GM12878 (cell line): ENCODE results near the gene CA11. TPM values are rescaled to one million over a fixed set of nuclear protein-coding genes. Genes with fewer than 3 reads are reported as not detected.

ENCODE experiments used
- CREM ChIP-seq: IDR thresholded peaks from 2 replicates; pipeline ENCODE4 v1.6.1; 2014; ENCODE audit warnings: antibody characterized with exemption, low read depth
- E2F4 ChIP-seq: IDR thresholded peaks from 2 replicates; pipeline ENCODE4 v1.6.1; 2012; ENCODE audit warnings: low read depth, low read length, improper control_type of control experiment
- ESRRA ChIP-seq: IDR thresholded peaks from 2 replicates; pipeline ENCODE4 v1.6.1; 2012; ENCODE audit warnings: mild to moderate bottlenecking, low read length, improper control_type of control experiment
- IKZF2 ChIP-seq, 2 experiments: fragments of 450-650 bp; IDR thresholded peaks; 2 replicates each; pipeline ENCODE4 v1.6.1; 2017; ENCODE audit warnings: mild to moderate bottlenecking in 2 of 2, moderate library complexity in 2 of 2
- IRF4 ChIP-seq: IDR thresholded peaks from 2 replicates; pipeline ENCODE4 v1.6.1; 2011; ENCODE audit warnings: low read depth, low read length
- JUNB ChIP-seq: IDR thresholded peaks from 2 replicates; pipeline ENCODE4 v1.6.1; 2016; ENCODE audit warnings: antibody characterized with exemption, mild to moderate bottlenecking
- NFXL1 ChIP-seq: fragments of 450-650 bp; IDR thresholded peaks from 2 replicates; pipeline ENCODE4 v1.6.1; 2017; ENCODE audit warnings: antibody characterized with exemption, mild to moderate bottlenecking, borderline replicate concordance
- NR2C2 ChIP-seq: IDR thresholded peaks from 2 replicates; pipeline ENCODE4 v1.6.1; 2011; ENCODE audit warnings: borderline replicate concordance, low read depth; ENCODE audit not compliant: control insufficient read depth, insufficient read length
- PML ChIP-seq: IDR thresholded peaks from 2 replicates; pipeline ENCODE4 v1.6.1; 2012; ENCODE audit warnings: low read length, inconsistent platforms
- POLR2AphosphoS2 ChIP-seq: IDR thresholded peaks from 2 replicates; pipeline ENCODE4 v1.6.1; 2011; ENCODE audit warnings: low read depth, mild to moderate bottlenecking, low read length, improper control_type of control experiment, moderate library complexity
- RAD21 ChIP-seq: IDR thresholded peaks from 2 replicates; pipeline ENCODE4 v1.6.1; 2011; ENCODE audit warnings: mild to moderate bottlenecking, low read depth, low read length, moderate library complexity; ENCODE audit not compliant: insufficient read depth
- RELB ChIP-seq: fragments of 450-650 bp; IDR thresholded peaks from 2 replicates; pipeline ENCODE4 v1.6.1; 2017; ENCODE audit warnings: low read depth, mild to moderate bottlenecking, moderate library complexity
- SMAD5 ChIP-seq: IDR thresholded peaks from 2 replicates; pipeline ENCODE4 v1.6.1; 2016; ENCODE audit warnings: antibody characterized with exemption, low read depth
- SREBF1 ChIP-seq: IDR thresholded peaks from 2 replicates; pipeline ENCODE4 v1.6.1; 2012; ENCODE audit warnings: mild to moderate bottlenecking, low read length
- SUPT20H ChIP-seq: IDR thresholded peaks from 2 replicates; pipeline ENCODE4 v1.6.1; 2011; ENCODE audit warnings: low read depth, mild to moderate bottlenecking, low read length, moderate library complexity, borderline replicate concordance; ENCODE audit not compliant: control insufficient read depth
- ZNF24 ChIP-seq: fragments of 450-650 bp; IDR thresholded peaks from 2 replicates; pipeline ENCODE4 v1.6.1; 2017; ENCODE audit warnings: antibody characterized with exemption, mild to moderate bottlenecking
- ZNF622 ChIP-seq: fragments of 450-650 bp; IDR thresholded peaks from 2 replicates; pipeline ENCODE4 v1.6.1; 2017; ENCODE audit warnings: mild to moderate bottlenecking, inconsistent platforms
- polyA plus RNA-seq, 11 experiments: library from polyadenylated mRNA; depleted of rRNA in 4 of 11; unstranded in 6 of 11; stranded (reverse) in 5 of 11; fragments of >200 nt; fragmentation: Nextera tagmentation in 4 of 11; fragmentation: Illumina TruSeq in 1 of 11; extraction: Ambion mirVana in 4 of 11; extraction: Trizol in 1 of 11; gene quantifications; 1 replicate in 1 of 11; 2 replicates in 10 of 11; pipeline versions ENCODE4 v1.2.1 to v1.2.3, GENCODE V29; 2011 to 2016; ENCODE audit warnings: inconsistent platforms in 2 of 11, missing spikeins in 2 of 11, low read depth in 1 of 11
- total RNA-seq, 4 experiments: library from RNA; depleted of rRNA in 3 of 4; stranded (reverse); fragments of >200 nt in 3 of 4; fragmentation: Illumina TruSeq in 1 of 4; extraction: Trizol in 1 of 4; gene quantifications; 2 replicates each; pipeline versions ENCODE4 v1.2.1 to v1.2.3, GENCODE V29; 2013 to 2021
- TF ChIP-seq, protein P1 (sequence below): fragments of 450-650 bp; formaldehyde crosslinking; IDR thresholded peaks from 2 replicates; pipeline ENCODE4 v1.5.0; 2022; ENCODE audit warnings: mild to moderate bottlenecking, missing genetic modification characterization
- TF ChIP-seq, protein P2 (sequence below): fragments of 150-350 bp; IDR thresholded peaks from 2 replicates; pipeline ENCODE4 v1.6.1; 2014; ENCODE audit warnings: mild to moderate bottlenecking, low read depth, low read length
- TF ChIP-seq, protein P3 (sequence below): fragments of 450-650 bp; formaldehyde crosslinking; IDR thresholded peaks from 2 replicates; pipeline ENCODE4 v1.4.0; 2020; ENCODE audit warnings: mild to moderate bottlenecking, moderate library complexity

Gene CA11
- total and polyA plus RNA-seq, 10 of the 15 experiments (the other 5 are each of a cell fraction or from before 2014, with no cell fraction given), result 1.7 to 7.5 (median 2.4) TPM

- TF ChIP-seq, protein P1, sequence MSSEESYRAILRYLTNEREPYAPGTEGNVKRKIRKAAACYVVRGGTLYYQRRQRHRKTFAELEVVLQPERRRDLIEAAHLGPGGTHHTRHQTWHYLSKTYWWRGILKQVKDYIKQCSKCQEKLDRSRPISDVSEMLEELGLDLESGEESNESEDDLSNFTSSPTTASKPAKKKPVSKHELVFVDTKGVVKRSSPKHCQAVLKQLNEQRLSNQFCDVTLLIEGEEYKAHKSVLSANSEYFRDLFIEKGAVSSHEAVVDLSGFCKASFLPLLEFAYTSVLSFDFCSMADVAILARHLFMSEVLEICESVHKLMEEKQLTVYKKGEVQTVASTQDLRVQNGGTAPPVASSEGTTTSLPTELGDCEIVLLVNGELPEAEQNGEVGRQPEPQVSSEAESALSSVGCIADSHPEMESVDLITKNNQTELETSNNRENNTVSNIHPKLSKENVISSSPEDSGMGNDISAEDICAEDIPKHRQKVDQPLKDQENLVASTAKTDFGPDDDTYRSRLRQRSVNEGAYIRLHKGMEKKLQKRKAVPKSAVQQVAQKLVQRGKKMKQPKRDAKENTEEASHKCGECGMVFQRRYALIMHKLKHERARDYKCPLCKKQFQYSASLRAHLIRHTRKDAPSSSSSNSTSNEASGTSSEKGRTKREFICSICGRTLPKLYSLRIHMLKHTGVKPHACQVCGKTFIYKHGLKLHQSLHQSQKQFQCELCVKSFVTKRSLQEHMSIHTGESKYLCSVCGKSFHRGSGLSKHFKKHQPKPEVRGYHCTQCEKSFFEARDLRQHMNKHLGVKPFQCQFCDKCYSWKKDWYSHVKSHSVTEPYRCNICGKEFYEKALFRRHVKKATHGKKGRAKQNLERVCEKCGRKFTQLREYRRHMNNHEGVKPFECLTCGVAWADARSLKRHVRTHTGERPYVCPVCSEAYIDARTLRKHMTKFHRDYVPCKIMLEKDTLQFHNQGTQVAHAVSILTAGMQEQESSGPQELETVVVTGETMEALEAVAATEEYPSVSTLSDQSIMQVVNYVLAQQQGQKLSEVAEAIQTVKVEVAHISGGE, result no peak
- TF ChIP-seq IKZF2 (IDR thresholded peaks at IDR 0.05) (no peak; a peak in 1 of 4 replicates), SREBF1 (no peak), RELB (peak; percentile 100), SUPT20H (no peak), POLR2AphosphoS2 (no peak), RAD21 (no peak), SMAD5 (0 out of 2 replicates have a peak, but pooled peaks have one; percentile 18), ZNF24 (no peak), JUNB (no peak), CREM (peak; percentile 53), E2F4 (0 out of 2 replicates have a peak, but pooled peaks have one; percentile 35), PML (no peak), NFXL1 (no peak), IRF4 (no peak), ZNF622 (no peak), ESRRA (peak; percentile 63; the same call in 1 of the 2 replicates), NR2C2 (no peak)
- TF ChIP-seq, protein P2, sequence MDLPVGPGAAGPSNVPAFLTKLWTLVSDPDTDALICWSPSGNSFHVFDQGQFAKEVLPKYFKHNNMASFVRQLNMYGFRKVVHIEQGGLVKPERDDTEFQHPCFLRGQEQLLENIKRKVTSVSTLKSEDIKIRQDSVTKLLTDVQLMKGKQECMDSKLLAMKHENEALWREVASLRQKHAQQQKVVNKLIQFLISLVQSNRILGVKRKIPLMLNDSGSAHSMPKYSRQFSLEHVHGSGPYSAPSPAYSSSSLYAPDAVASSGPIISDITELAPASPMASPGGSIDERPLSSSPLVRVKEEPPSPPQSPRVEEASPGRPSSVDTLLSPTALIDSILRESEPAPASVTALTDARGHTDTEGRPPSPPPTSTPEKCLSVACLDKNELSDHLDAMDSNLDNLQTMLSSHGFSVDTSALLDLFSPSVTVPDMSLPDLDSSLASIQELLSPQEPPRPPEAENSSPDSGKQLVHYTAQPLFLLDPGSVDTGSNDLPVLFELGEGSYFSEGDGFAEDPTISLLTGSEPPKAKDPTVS, result no peak
- TF ChIP-seq, protein P3, sequence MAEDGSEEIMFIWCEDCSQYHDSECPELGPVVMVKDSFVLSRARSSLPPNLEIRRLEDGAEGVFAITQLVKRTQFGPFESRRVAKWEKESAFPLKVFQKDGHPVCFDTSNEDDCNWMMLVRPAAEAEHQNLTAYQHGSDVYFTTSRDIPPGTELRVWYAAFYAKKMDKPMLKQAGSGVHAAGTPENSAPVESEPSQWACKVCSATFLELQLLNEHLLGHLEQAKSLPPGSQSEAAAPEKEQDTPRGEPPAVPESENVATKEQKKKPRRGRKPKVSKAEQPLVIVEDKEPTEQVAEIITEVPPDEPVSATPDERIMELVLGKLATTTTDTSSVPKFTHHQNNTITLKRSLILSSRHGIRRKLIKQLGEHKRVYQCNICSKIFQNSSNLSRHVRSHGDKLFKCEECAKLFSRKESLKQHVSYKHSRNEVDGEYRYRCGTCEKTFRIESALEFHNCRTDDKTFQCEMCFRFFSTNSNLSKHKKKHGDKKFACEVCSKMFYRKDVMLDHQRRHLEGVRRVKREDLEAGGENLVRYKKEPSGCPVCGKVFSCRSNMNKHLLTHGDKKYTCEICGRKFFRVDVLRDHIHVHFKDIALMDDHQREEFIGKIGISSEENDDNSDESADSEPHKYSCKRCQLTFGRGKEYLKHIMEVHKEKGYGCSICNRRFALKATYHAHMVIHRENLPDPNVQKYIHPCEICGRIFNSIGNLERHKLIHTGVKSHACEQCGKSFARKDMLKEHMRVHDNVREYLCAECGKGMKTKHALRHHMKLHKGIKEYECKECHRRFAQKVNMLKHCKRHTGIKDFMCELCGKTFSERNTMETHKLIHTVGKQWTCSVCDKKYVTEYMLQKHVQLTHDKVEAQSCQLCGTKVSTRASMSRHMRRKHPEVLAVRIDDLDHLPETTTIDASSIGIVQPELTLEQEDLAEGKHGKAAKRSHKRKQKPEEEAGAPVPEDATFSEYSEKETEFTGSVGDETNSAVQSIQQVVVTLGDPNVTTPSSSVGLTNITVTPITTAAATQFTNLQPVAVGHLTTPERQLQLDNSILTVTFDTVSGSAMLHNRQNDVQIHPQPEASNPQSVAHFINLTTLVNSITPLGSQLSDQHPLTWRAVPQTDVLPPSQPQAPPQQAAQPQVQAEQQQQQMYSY (CRISPR knock-in tag), result no peak
These were observed 8.5 kb downstream of the CA11 start (continued) for GRCh38 chr19:48637449-48637947.
